Upper lobe of left lung (tissue), 4 donors: ENCODE data around the gene MRS2.

Experiments
- CTCF ChIP-seq, 6 experiments: fragments of 450-650 bp in 4 of 6; fragments of 200-600 bp in 2 of 6; sonication (generic) in 2 of 6; IDR thresholded peaks; one replicate each; pipeline ENCODE4 v1.5.1; 2016 to 2019; ENCODE audit warnings: antibody characterized with exemption in 6 of 6
- POLR2A ChIP-seq, 4 donors: fragments of 450-650 bp; IDR thresholded peaks; one replicate each; pipeline ENCODE4 v1.5.1; 2016 to 2017; ENCODE audit warnings: antibody characterized with exemption in 4 of 4, mild to moderate bottlenecking in 2 of 4

GRCh38 chr6:24405262-24405661 is 2.5 kb downstream of the MRS2 start:
- no peak for TF ChIP-seq POLR2A (IDR thresholded peaks at IDR 0.05)
- no peak for TF ChIP-seq CTCF (IDR thresholded peaks at IDR 0.05)
